Effector CD4-positive, alpha-beta T cell (primary cell): ENCODE results near the gene IL17RC.

ENCODE experiments used
- DNase-seq: peaks from one replicate; pipeline ENCODE4 v3.0.0-alpha.2; 2020

Gene IL17RC

GRCh38 chr3:9946112-9947024, 29.5 kb downstream of the IL17RC start:
- peak; percentile 65 for DNase-seq

- no peak for DNase-seq
Measured at GRCh38 chr3:9947025-9947995, 30.4 kb downstream of the IL17RC start.

GRCh38 chr3:9948586-9948985, 31.7 kb downstream of the IL17RC start:
- no peak for DNase-seq

- no peak for DNase-seq
Measured at GRCh38 chr3:9949115-9949514, 32.2 kb downstream of the IL17RC start.

GRCh38 chr3:9949626-9950025, 32.7 kb downstream of the IL17RC start:
- DNase-seq: no peak

GRCh38 chr3:9951126-9951525, 34.2 kb downstream of the IL17RC start:
- DNase-seq: no peak

- no peak for DNase-seq
Measured at GRCh38 chr3:9951598-9951961, 34.7 kb downstream of the IL17RC start.

DNA sequence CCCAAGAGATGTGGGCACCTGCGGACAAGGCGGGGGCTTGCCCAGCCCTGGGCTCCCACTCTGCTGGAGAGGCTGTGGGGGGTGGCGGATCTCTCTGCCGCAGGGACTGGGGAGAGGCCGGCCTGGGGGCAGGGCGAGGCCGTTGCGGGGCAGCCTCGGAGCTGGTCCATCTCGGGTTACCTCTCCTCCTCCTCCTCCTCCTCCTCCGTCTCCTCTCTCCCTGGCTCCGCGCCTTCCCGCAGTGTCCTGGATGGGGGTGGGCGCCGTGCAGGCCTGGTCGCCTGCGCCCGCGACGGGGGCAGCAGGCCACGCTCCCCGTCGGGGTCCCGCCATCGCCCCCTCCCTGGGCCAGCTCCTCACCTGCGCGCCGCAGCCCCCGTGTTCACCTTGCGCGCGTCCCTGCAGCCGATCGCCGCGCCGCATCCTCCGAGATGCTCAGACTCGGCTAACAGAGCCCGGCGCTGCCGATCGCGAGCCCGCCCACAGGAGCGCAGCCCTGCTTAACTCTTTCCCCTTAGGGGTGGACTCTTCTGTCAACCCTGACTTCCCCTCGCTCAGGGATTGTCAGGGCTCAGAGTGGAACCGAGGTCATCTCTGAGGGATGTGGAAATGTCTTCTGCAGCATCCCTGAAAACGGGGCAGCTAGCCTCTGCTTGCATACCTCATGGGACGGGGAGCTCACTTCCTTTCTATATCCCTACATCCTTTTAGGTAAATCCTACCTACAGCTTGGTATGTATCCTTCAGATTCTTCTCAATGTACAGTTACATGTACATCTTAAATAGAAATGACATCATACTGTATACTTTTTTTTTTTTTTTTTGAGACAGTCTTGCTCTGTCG, 35.3 kb downstream of the IL17RC start, which contains the start of gene PRRT3:
Gene PRRT3 (minus strand): TSS at position 447 of the 844 bp plus-strand sequence. CDS start 2,293 bp downstream, outside the sequence.
- peak; percentile 40 for DNase-seq

DNA sequence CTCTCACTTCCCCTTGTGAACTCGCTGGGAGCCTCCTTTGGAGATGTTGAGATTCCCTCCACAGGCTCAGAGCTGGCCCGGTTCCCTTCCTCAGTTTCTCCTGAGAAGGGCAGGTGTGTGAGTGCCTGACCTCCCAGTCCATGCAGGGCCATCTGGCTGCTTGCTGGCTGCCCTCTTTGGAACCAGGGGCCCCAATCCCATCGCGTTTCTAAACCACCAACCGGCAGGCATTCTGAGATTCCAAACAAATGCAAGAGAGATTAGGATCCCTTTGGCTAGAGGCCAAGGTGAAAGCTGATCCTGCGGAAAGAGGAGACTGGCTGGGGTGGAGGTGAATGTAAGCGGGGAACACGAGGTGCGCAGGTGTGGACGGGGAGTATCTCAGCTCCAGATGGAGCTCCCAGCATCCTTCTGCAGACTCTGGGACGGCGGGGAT, 38.2 kb downstream of the IL17RC start:
- DNase-seq: no peak

GRCh38 chr3:9955611-9956352, 38.9 kb downstream of the IL17RC start:
- DNase-seq: no peak

- no peak for DNase-seq
Measured at GRCh38 chr3:9957214-9957613, 40.3 kb downstream of the IL17RC start.

DNA sequence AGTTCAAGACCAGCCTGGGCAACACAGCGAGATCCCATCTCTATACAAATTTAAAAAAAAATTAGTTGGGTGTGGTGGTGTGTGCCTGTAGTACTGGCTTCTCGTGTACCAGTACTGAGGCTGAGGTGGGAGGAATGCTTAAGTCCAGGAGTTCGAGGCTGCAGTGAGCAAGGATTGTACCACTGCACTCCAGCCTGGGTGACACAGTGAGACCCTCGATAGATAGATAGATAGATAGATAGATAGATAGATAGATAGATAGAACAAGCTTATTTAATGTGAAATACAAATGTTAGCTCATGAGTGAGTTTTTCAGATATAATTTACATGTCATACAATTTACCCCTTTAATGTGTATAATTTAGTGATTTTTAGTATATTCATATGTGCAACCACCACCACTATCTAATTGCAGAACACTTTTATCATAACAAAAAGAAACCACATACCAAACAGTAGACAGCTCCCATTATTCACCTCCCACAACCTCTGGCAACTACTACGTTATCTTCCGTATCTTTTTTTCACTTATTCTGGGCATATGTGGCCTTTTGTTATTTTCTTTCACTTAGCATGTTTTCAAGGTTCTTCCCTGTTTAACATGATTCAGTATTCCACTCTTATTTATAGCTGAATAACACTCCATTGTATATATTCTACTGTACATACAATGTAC, 48.4 kb downstream of the IL17RC start:
- no peak for DNase-seq

GRCh38 chr3:9966841-9967240, 49.9 kb downstream of the IL17RC start:
- no peak for DNase-seq

DNA sequence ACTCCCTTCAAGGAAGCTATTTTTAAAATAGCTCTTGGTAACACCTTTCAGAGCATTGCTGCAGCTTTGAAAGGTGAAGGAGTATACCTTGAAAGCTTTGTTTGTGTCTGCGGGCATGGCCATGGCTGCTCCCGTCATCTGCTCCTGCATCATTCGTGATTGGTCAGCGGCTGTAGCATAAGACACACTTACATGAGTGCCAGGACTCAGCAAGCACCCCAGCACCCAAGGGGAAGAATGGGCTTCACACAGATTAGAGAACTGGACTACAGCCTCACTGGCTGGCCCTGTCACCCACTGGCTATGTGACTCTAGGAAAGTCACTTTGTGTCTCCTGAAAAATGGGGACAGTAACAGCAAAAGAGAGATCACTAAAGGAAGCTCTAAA, 52.7 kb downstream of the IL17RC start:
- DNase-seq: no peak

DNA sequence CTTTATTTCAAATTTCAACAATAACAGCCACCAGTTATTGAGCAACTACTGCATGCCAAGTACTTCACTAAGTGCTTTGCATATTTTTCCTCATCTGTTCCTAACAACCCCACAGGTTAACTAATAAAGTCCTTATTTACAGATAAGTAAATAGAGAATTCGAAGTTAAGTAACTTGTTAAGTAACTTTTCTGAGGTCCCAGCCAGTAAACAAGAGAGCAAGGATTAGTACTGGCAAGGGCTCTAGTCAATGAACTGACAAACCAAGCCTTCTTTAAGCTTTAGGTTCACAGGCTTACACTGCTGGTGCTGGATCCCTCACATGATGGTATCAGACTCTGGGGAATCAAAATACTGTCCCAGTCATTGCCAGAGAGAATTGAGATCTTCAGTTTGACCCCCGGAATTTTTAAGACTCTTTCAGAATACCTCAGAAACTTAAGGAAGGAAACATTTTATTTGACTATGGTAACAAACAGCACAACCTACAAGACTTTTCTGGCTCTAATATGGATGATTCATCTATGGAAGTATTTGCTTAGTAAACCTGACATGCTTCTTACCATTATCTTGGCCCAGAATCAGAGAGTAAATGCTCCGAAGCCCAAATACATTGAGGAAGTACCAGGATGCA, 53.2 kb downstream of the IL17RC start:
- DNase-seq: no peak

- DNase-seq: no peak
Measured at GRCh38 chr3:9976721-9977709, 60.1 kb downstream of the IL17RC start.

DNA sequence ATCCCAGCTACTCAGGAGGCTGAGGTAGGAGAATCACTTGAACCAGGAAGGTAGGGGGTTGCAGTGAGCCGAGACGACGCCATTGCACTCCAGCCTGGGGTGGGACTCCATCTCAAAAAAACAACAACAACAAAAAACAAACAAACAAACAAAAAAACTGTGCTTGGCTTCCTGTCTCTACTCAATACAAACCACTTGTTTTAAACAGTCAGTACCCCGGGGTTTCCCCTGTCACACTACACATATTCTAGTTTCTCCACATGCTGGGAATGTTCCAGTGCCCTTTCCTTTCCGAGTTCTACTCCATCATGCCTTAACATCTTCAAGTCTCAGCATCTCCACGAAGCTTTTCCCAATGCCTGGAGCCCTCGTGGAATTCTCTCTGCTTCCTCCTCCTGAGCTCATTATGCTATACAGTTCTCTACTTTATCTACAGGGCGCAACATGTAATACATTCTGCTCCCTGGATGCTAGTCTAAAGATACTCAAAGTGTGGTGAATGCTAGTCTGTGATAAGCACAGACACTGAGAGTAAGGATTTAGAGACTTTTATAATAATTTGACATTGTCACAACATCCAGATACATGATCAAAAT, 61.9 kb downstream of the IL17RC start:
- DNase-seq: no peak

GRCh38 chr3:9980251-9980650, 63.4 kb downstream of the IL17RC start:
- DNase-seq: no peak
